NCI-H345 treated with DMSO at 0.1 percent for 48 hours (cell line): ENCODE data around the gene ARRB2.

Experiments
- DNase-seq: peaks from one replicate; lab custom pipeline; 2025; ENCODE audit not compliant: unreplicated experiment; lab: John Stamatoyannopoulos, UW

The ARRB2 gene

DNA sequence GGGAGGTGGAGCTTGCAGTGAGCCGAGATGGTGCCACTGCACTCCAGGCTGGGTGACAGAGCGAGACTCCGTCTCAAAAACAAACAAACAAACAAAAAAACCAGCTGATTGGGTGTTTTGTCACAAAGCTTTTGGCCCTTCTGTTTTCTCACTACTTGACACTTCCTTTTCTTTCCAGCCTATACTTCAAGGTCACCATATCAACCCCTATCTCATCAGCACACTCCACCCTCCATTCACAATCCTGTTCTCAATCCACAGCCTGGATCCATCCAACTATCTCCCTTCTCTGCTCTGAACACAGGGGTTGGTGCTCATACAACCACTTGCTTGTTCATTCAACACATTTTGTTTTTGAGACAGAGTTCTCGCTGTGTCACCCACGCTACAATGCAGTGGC is 14.2 kb downstream of the ARRB2 start:
- no peak for DNase-seq

DNA sequence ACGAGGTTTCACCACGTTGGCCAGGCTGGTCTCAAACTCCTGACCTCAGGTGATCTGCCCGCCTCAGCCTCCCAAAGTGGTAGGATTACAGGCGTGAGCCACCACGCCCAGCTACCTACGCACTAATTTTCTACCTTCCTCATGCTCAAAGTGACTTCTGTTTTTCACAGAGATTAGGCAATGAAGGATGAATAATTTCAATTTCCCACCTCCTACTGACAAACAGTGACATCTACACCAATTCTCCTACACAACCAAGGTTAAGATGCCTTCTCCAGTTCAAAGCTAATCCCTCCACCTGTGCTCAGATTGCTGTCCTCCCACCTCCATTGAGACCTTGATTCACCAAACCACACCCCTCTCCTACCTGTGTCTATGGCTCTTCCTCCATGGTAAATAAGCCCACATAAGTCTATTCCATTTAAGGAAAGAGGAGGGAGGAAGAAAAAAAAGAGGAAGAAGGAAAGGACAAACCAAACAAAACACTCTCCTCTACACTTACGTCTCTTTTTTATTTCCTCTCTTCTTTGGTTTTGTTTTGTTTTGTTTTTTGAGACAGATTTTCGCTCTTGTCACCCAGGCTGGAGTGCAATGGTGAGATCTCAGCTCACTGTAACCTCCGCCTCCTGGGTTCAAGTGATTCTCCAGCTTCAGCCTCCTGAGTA is 15.3 kb downstream of the ARRB2 start:
- DNase-seq: no peak

DNA sequence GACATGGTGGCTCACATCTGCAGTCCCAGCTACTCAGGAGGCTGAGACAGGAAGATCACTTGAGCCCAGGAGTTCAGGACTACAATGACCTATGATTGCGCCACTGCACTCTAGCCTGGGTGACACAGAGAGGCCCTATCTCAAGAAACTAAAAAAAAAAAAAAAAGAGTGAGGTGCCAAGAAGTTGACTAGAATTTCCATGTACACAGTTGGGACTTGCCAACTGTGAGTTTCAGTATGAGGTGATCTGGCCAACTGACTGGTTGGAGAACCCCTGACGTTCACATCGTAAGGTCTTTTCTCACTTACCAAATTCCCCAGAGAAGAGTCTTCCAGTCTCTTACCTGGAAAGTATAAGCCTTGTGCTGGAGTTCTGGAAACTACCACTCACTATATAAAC is 17.7 kb downstream of the ARRB2 start:
- no peak for DNase-seq

DNA sequence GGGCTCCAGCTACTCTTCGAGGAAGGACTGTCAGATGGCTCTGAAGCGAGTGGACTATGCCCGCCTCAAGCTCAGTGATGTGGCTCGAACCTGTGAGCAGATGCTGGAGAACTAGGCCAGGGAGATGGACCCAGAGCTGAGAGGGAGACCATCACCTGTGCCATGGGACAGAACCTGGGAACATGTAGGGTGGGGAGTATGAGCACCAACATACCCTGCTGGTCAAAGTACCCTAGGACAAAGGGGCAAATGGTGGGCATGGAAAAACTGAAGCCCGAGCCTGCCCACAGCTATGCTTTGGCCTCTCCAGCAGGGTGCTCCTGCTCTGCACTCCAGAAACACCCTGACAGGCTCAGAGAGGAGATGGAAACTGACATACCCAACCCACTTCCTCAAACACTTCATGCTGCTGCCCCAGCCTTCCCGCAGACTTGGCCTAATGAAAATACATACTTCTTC is 22.7 kb downstream of the ARRB2 start:
- DNase-seq: no peak

DNA sequence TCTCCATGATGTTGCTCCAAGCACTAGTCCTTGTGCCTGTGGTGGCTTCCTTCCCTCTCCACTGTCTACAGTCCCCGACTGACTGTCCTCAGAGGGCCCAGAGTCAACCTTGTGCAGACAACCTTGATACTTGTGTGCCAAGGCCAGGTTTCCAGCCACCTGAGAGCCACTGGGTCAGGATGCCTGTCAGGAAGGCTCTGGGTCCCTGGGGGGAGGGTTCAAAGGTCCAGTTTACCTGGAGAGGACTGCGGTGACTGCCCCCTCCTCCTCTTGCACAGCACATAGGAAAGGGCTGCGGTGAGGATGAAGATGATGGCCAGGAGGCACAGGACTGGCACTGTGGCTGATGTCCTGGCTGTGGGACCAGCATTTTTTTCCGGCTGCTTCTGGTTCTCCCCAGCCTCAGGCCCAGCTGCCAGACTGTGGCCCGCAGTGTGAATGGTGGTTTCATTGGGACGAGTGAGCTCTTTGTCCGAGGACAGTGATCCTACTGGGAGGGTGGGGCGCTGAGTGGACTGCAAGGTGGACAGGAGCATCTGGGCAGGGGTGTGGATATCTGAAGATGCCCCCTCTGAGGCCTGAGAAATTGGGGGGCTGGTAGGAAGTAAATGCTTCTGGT is 24.5 kb downstream of the ARRB2 start:
- DNase-seq: no peak

DNA sequence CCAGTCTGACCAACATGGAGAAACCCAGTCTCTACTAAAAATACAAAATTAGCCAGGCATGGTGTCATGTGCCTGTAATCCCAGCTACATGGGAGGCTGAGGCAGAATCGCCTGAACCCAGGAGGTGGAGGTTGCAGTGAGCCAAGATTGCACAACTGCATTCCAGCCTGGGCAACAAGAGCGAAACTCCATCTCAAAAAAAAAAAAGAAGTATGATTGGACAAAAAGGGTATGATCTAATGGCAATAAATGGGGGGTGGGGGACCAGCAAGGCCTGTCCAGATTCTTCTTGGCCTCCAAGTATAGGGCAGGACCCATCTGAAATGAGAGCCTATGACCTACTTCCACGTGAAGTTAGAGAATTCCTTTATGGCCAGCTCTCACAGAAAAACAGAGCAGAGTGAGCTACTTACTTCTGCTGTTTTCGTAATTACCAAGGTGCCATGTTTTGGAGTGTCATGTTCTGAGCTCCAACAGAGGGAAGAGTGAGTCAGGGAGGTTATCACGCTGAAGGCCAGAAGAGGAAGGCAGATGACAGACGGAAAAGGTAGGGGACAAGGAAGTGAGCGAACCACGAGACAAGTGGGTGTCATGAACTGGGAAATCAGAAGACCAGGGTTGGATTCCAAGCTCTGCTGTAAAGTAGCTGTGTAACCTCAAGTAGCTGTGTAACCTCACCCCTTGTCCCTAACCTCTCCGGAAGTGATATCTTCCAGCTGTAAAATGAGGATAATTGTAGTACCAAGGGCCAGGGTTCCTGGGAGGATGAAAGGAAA is 25.6 kb downstream of the ARRB2 start:
- no peak for DNase-seq

DNA sequence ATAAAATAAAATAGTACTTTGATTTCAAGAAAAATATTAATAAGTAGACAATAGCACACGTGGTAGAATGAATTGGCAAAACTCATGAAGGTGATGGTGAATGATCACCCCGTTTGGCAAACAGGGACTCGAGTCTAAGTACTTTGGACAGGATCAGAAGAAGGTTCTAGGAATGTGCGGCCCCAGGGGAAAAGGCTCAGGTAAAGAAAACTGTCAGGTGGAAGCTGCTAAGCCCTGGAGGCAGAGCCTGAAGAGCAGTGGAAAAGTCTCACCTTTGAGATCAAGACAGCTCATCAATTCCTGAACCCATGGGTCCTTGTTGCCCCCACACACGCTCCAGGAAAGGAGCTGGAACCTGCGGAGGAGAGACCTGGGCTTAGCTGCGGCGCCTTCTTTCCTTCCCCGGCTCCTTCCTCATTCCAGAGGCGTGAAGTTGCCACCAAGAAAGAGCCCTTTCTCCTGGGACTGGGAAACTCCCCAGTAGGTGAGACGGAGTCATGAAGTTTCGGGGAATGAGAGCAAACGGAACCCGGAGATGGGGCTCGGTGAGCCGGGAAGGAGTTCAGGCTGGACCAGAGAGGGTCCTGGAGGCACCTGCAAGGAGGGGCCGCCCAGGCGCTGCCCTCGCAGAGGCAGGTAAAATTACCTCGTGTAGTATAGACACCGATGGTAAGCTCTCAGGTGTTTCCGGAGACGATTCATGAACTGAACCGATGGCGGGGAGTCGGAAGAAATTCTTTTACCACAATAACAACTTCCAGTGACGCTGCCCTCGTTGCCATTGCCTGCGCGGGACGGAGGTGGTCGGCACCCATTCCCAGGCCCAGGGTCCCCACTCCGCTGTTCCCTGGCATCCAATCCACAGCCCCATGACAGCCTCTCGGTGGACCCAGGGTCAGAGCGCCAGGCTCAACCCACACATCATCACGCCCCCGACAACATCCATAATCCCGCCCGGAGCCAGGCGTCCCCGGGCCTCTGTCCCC is 28.0 kb downstream of the ARRB2 start:
- DNase-seq: no peak

DNA sequence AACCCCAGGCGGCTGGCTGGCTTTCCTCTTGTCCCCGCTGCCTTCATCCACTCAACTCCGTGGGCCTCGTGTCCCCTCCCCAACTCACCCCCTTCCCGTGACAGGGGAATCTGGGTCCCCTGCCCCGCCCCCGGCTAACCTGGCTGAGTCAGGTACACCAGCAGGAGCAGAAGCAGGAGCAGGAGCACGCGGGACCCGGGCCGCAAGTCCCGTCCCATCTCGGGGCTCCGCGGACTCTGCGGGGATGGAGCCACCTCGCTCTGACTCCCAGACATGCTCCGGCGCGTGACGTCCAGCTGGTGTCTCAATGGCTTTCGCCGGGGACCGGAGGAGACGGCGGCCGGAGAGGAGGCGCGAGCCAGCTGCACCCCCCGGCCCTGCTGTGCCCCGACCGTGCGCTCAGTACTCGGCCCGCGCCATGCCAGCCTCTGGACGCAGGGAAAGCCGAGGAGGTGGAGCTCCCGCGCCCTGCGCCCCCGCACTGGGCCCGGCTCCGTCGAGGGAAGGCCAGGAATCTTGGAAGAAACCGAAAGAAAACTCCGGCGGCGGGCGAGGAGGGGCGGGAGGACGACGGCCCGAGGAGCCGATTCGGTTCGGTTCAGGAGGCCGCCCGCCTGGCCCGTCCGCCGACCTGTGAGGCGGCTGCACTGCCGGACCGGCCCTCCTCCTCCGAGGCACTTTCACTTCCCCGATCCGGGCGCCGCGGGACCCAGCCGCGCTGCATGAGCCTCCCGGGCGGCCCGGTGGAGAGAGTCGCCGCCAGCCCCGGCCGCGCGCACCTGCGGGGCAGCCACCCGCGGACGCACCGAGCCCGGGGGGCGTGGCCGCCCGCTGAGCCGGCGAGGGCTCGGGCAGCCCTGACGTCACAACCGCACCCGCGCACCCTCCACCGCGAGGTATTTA is 28.9 kb downstream of the ARRB2 start, which contains the start of the genes CXCL16 and ZMYND15:
TSS of gene CXCL16 (minus strand) at position 807 of the 903 bp plus-strand sequence. CDS start at position 218, 589 bp downstream.
TSS of gene ZMYND15 (plus strand) at position 712 of the 903 bp plus-strand sequence. CDS start 716 bp downstream, outside the sequence.
- DNase-seq: no peak

DNA sequence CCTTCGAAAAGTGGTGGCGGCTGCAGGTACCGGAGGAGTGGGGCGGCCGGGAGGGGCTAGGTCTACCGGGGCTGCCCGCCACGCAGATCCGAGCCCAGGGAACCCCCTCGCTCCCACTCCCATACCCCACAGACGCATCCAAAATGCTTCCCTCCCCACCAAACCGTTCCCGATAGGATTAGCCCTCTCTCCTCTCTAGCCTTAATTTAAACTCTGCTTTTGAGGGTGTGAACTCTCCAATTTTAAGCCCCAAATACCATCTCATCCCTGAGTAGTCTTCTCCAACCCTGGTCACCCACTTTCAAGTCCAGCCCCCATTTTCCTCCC is 29.6 kb downstream of the ARRB2 start:
- DNase-seq: no peak

DNA sequence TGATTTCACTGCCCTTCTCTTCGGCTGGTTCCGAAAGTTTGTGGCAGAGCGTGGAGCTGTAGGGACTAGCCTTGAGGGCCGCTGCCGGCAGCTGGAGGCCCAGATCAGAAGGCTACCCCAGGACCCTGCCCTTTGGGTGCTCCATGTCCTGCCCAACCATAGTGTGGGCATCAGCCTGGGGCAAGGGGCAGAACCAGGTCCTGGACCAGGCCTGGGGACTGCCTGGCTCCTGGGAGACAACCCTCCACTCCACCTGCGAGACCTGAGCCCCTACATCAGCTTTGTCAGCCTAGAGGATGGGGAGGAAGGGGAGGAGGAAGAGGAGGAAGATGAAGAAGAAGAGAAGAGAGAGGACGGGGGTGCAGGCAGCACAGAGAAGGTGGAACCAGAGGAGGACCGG is 30.2 kb downstream of the ARRB2 start:
- no peak for DNase-seq

DNA sequence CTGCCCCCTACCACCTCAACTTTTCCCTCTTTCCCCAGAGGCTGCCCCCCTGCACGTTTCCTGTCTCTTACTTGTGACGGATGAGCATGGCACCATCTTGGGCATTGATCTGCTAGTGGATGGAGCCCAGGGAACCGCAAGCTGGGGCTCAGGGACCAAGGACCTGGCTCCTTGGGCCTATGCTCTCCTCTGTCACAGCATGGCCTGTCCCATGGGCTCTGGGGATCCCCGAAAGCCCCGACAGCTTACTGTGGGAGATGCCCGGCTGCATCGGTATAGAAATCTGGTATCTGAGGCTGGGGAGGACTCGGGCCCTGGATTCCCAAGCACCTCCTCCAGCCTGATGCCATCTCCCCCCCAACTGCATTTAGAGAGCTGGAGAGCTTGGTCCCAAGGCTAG is 31.1 kb downstream of the ARRB2 start:
- DNase-seq: no peak

DNA sequence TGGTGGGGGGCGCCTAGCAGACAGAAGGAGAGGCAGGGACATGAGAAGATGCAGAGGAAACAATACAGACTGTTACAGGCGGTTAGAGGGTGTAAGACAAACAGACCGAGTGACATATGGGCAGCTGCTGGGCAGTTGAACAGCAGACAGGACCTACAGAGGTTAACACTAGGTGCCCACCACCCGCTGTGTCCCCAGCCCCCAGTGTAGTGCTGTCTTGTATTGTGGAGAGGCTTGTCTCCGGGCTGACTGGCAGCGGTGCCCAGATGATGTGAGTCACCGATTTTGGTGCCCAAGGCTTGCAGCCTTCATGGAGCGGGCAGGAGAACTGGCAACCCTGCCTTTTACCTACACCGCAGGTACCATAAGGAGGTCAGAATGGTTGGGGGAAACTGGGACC is 31.7 kb downstream of the ARRB2 start:
- no peak for DNase-seq

DNA sequence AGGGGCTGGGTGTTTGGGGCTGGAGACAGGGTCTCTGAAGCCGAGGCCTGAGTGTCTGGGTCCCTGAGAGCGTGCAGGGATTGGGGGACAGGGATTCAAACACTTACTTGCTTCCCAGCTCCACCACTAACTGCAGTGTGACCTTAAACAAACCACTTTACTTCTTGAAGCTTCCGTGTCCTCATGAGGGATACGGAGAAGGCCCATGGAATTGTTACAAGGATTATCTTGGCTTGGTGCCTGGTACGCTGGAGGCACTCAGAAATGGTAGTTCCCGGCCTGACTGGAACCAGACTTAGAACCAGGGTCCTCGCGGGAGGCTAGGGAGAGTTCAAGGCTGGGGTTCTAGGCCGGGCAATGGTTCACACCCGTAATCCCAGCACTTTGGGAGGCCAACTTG is 32.2 kb downstream of the ARRB2 start:
- DNase-seq: no peak

DNA sequence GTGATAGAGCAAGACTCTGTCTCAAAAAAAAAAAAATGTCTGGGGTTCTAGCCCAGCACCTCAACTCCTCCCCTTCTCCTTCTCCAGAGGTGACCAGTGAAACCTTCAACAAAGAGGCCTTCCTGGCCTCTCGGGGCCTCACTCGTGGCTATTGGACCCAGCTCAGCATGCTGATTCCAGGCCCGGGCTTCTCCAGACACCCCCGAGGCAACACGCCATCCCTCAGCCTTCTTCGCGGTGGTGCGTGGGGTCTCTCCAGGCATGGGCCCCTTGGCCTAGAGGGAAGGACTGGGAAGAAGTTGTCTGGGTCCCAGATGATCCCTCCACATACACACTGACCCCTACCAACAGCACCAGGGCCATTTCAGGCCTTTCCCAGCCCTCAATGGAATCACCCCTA is 32.8 kb downstream of the ARRB2 start:
- no peak for DNase-seq

DNA sequence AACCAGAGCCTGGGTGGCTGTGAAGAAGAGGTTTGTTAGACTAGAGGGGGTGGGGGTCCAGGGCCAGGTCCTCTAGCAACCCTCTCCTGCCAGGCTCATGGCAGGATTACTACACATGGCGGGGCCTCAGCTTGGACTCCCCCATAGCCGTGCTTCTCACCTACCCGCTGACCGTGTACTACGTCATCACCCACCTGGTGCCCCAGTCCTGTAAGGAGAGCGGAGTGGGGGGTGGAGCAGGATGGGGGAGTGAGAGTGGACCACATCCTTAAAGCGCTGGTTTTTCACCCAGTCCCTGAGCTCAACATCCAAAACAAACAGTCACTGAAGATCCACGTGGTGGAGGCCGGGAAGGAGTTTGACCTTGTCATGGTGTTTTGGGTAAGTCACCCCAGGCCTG is 33.5 kb downstream of the ARRB2 start:
- DNase-seq: no peak

DNA sequence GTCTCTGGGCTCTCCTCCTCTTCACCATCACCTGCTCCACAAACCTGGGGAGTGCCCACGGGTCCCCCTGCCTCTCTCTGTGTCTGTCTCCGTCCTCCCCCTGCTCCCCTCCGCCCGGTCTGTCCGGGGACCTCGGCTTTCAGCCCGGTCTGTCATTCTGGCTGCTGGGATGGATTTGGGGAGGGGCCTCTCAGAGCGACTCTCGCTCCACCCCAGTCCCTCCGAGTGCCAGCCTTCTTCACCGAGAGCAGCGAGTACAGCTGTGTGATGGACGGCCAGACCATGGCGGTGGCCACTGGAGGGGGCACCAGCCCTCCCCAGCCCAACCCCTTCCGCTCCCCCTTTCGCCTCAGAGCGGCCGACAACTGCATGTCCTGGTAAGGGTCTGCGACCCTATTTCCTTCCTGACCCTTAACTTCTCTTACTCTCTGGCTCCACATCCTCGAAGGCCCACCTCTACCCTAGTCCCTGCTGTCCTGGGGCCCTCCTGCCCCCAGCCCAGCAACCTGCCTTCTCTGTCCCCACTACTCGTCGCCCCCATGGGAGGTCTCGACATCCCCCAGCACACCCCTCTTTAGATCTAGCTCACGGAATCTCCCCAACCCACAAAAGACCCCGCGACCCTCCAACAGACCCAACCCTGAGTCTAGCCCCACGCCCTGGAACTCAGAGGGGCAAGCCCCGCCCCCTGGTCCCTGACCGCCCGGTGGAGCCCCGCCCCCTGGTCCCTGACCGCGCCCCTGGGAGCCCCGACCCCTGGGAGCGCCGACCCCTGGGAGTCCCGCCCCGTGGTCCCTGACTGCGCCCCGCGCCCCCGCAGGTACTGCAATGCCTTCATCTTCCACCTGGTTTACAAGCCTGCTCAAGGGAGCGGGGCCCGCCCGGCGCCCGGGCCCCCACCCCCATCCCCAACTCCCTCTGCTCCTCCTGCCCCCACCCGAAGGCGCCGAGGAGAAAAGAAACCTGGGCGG is 34.9 kb downstream of the ARRB2 start:
- no peak for DNase-seq

DNA sequence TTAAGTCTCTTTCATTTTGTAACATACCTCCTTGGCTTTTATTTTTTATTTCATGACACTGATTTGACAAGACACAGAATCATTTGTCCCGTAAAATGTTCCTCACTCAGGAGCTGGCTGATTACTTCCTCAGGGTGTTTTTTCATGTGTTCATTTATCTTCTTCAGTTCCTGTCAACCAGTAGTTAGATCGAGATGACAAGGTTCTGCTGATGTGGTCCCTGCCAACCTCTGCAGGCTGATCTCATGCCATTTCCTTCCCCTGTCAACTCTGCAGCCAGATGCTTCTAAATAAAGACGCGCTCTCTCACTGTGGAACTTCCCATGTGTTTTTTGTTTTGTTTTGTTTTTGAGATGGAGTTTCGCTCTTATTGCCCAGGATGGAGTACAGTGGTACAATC is 37.4 kb downstream of the ARRB2 start:
- DNase-seq: no peak

DNA sequence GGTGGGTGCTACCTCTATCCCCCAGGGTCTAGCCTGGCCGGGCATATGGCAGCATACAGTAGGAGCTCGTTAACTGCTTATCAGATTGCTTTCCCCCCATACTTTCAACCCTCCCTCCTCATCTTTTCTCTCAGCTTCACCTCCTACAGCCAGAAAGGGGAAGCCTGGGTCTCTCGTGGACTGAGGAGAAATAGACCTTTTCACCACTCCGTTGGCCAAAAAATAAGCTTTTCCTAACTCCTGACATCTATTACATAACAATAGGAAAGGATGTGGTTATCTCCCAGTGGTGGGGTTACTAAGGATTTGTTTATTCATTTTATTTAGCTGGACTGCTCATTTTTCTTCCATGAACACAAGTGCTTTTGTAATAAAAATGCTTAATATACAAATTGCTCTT is 38.3 kb downstream of the ARRB2 start:
- DNase-seq: no peak

DNA sequence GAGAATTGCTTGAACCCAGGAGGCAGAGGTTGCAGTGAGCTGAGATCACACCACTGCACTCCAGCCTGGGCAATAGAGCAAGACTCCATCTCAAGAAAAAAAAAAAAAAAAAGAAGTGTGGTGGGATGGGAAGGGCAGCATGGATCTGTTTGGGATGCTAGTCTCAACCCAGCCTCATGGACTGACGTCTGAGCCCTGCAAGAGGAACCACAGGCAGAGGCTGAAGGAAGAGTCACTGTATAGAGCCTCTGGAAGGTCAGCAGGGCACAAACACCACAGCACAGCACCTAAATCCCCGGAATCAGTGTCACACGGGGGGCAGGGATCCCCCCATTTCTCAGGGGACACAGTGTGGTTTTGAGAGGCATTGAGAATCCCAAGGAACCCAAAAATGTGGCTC is 40.2 kb downstream of the ARRB2 start:
- DNase-seq: no peak
